HEK293 (cell line): ENCODE measurements around the gene SLFN11.
A peak's percentile ranks its signal among the peaks of the same experiment; 100 is the strongest.

Experiments
- CTCF ChIA-PET: fragments of 350-600 bp; formaldehyde crosslinking; extraction: SDS; loops from one replicate; lab custom pipeline; 2021; ENCODE audit warnings: antibody characterized with exemption; lab: Yijun Ruan, JAX
- POLR2A ChIA-PET: fragments of 300-600 bp; formaldehyde crosslinking; extraction: SDS; loops from one replicate; lab custom pipeline; 2020; ENCODE audit warnings: antibody characterized with exemption, inconsistent platforms; lab: Yijun Ruan, JAX
- H3K27ac ChIP-seq: fragments of 200-500 bp; sonication (Bioruptor generic); 2 replicates; pipeline ENCODE4 v1.5.1; 2014; ENCODE audit warnings: low read depth, low read length, control low read depth, inconsistent platforms; ENCODE audit errors: extremely low read depth
- H3K36me3 ChIP-seq, 2 experiments: fragments of 200-500 bp in 1 of 2; sonication (Bioruptor generic) in 1 of 2; 1 replicate in 1 of 2; 2 replicates in 1 of 2; pipeline ENCODE4 v1.5.1; 2014 to 2017; ENCODE audit warnings: inconsistent platforms in 2 of 2, low read length in 2 of 2; ENCODE audit not compliant: control insufficient read depth in 2 of 2, insufficient read depth in 1 of 2
- H3K4me1 ChIP-seq: fragments of 200-500 bp; sonication (Bioruptor generic); 2 replicates; pipeline ENCODE4 v1.5.1; 2014; ENCODE audit warnings: mild to moderate bottlenecking, low read length, inconsistent platforms; ENCODE audit not compliant: control insufficient read depth, insufficient read depth
- H3K4me3 ChIP-seq: 2 replicates; pipeline ENCODE4 v1.5.1; 2011; ENCODE audit warnings: low read depth, mild to moderate bottlenecking, control low read depth, low read length, moderate library complexity
- H3K9me3 ChIP-seq: fragments of 200-500 bp; sonication (Bioruptor generic); 2 replicates; pipeline ENCODE4 v1.5.1; 2014; ENCODE audit warnings: low read depth, low read length, inconsistent platforms; ENCODE audit not compliant: control insufficient read depth, insufficient read depth
- BCL11A ChIP-seq: fragments of 450-650 bp; formaldehyde crosslinking; IDR thresholded peaks from 2 replicates; pipeline ENCODE4 v1.5.1; 2016; ENCODE audit warnings: low read depth, missing biosample characterization, missing genetic modification characterization
- GLIS2 ChIP-seq: fragments of 450-650 bp; formaldehyde crosslinking; IDR thresholded peaks from 2 replicates; pipeline ENCODE4 v1.5.1; 2016; ENCODE audit warnings: missing biosample characterization, missing genetic modification characterization
- INSM2 ChIP-seq: fragments of 450-650 bp; formaldehyde crosslinking; IDR thresholded peaks from 2 replicates; pipeline ENCODE4 v1.5.1; 2016; ENCODE audit warnings: missing biosample characterization, missing genetic modification characterization
- PBX3 ChIP-seq: sonication (generic); formaldehyde crosslinking; IDR thresholded peaks from 2 replicates; pipeline ENCODE4 v1.8.1; 2022; ENCODE audit warnings: mild to moderate bottlenecking, moderate library complexity, missing genetic modification reagents
- SCRT2 ChIP-seq: fragments of 450-650 bp; formaldehyde crosslinking; IDR thresholded peaks from 2 replicates; pipeline ENCODE4 v1.5.1; 2016; ENCODE audit warnings: missing biosample characterization, missing genetic modification characterization
- TRIM28 ChIP-seq: IDR thresholded peaks from 2 replicates; pipeline ENCODE4 v1.6.1; 2011; ENCODE audit warnings: low read length, control low read depth, borderline replicate concordance
- ZNF140 ChIP-seq: fragments of 450-650 bp; formaldehyde crosslinking; IDR thresholded peaks from 2 replicates; pipeline ENCODE4 v1.5.1; 2016; ENCODE audit warnings: missing biosample characterization, missing genetic modification characterization
- ZNF157 ChIP-seq: fragments of 450-650 bp; formaldehyde crosslinking; IDR thresholded peaks from 2 replicates; pipeline ENCODE4 v1.5.1; 2016; ENCODE audit warnings: missing biosample characterization, missing genetic modification characterization
- ZNF202 ChIP-seq: fragments of 450-650 bp; formaldehyde crosslinking; IDR thresholded peaks from 2 replicates; pipeline ENCODE4 v1.5.1; 2016; ENCODE audit warnings: missing biosample characterization, missing genetic modification characterization, borderline replicate concordance
- ZNF248 ChIP-seq: fragments of 450-650 bp; formaldehyde crosslinking; IDR thresholded peaks from 2 replicates; pipeline ENCODE4 v1.5.1; 2017; ENCODE audit warnings: missing biosample characterization, missing genetic modification characterization
- ZNF324 ChIP-seq: fragments of 450-650 bp; formaldehyde crosslinking; IDR thresholded peaks from 2 replicates; pipeline ENCODE4 v1.5.1; 2016; ENCODE audit warnings: missing biosample characterization, missing genetic modification characterization
- ZNF37A ChIP-seq: fragments of 450-650 bp; IDR thresholded peaks from 2 replicates; pipeline ENCODE4 v1.5.1; 2018; ENCODE audit warnings: missing biosample characterization, missing genetic modification characterization
- ZNF449 ChIP-seq: fragments of 450-650 bp; formaldehyde crosslinking; IDR thresholded peaks from 2 replicates; pipeline ENCODE4 v1.5.1; 2017; ENCODE audit warnings: missing biosample characterization, mild to moderate bottlenecking, missing genetic modification characterization, moderate library complexity
- ZNF560 ChIP-seq: fragments of 450-650 bp; formaldehyde crosslinking; IDR thresholded peaks from 2 replicates; pipeline ENCODE4 v1.5.1; 2017; ENCODE audit warnings: missing biosample characterization, missing genetic modification characterization, borderline replicate concordance
- ZNF621 ChIP-seq: fragments of 450-650 bp; formaldehyde crosslinking; IDR thresholded peaks from 2 replicates; pipeline ENCODE4 v1.5.1; 2017; ENCODE audit warnings: missing biosample characterization, missing genetic modification characterization
- ZNF623 ChIP-seq: fragments of 450-650 bp; formaldehyde crosslinking; IDR thresholded peaks from 2 replicates; pipeline ENCODE4 v1.5.1; 2016; ENCODE audit warnings: missing biosample characterization, missing genetic modification characterization
- ZNF692 ChIP-seq: fragments of 450-650 bp; formaldehyde crosslinking; IDR thresholded peaks from 2 replicates; pipeline ENCODE4 v1.5.1; 2016; ENCODE audit warnings: missing biosample characterization, missing genetic modification characterization
- ZNF707 ChIP-seq: fragments of 450-650 bp; formaldehyde crosslinking; IDR thresholded peaks from 2 replicates; pipeline ENCODE4 v1.5.1; 2016; ENCODE audit warnings: missing biosample characterization, missing genetic modification characterization
- ZNF785 ChIP-seq: fragments of 450-650 bp; formaldehyde crosslinking; IDR thresholded peaks from 2 replicates; pipeline ENCODE4 v1.5.1; 2016; ENCODE audit warnings: missing biosample characterization, missing genetic modification characterization

SLFN11 gene

GRCh38 chr17:35345445-35345925 lies 27.9 kb downstream of the SLFN11 start:
- Histone ChIP-seq H3K4me3 (no peak overlapping the region), H3K36me3 (peaks cover 8 to 20% of the 10 kb centered on the region in 2 experiments), H3K4me1 (no peaks in the 10 kb centered on the region), H3K9me3 (no peaks in the 10 kb centered on the region), H3K27ac (no peak overlapping the region)
- CTCF ChIA-PET, result interaction anchor here (0.7 kb wide), 1 partner anchor 193 kb away, joined by 6 read pairs; no protein-coding TSS in a partner anchor
- no peak for TF ChIP-seq ZNF248
- no peak for TF ChIP-seq ZNF707
- no peak for TF ChIP-seq ZNF785
- TF ChIP-seq ZNF37A (tag by site-specific recombination), result no peak
- TF ChIP-seq ZNF449 (tag by site-specific recombination), result no peak
- TF ChIP-seq ZNF560 (tag by site-specific recombination), result no peak
- no peak for TF ChIP-seq ZNF202 (tag by site-specific recombination)
- no peak for TF ChIP-seq TRIM28
- TF ChIP-seq SCRT2 (tag by site-specific recombination), result no peak
- TF ChIP-seq ZNF140 (tag by site-specific recombination), result no peak
- TF ChIP-seq ZNF692 (tag by site-specific recombination), result no peak
- TF ChIP-seq ZNF157 (tag by site-specific recombination), result no peak
- no peak for TF ChIP-seq ZNF623
- POLR2A ChIA-PET, result interaction anchor here (1.4 kb wide), 1 partner anchor 28 kb away, joined by 3 read pairs; the partner anchor contains the start of gene SLFN11

- ChIA-PET POLR2A (no interaction called here), CTCF (no interaction called here)
- no peaks in the 10 kb centered on the region for H3K9me3 ChIP-seq
- peak; percentile 51; the same call in 1 of the 2 replicates for TF ChIP-seq SCRT2 (tag by site-specific recombination)
- no peak for TF ChIP-seq PBX3 (CRISPR knock-in tag)
- no peak for TF ChIP-seq ZNF621 (tag by site-specific recombination)
- no peak overlapping the region for H3K4me3 ChIP-seq
- H3K4me1 ChIP-seq, result no peaks in the 10 kb centered on the region
- H3K36me3 ChIP-seq, result peaks cover 3 to 10% of the 10 kb centered on the region in 2 experiments; a peak in 2 of 3 replicates
- no peak overlapping the region for H3K27ac ChIP-seq
Observed at GRCh38 chr17:35344262-35344661, 29.2 kb downstream of the SLFN11 start.

- TF ChIP-seq BCL11A (tag by site-specific recombination), result no peak
- TF ChIP-seq INSM2, result no peak
- TF ChIP-seq ZNF157 (tag by site-specific recombination), result no peak
- no peak for TF ChIP-seq ZNF324 (tag by site-specific recombination)
- no peak for TF ChIP-seq GLIS2 (tag by site-specific recombination)
- CTCF ChIA-PET, result interaction anchor here (0.6 to 1.1 kb wide), 2 partner anchors 196 to 393 kb away, joined by 3 to 4 read pairs; no protein-coding TSS in a partner anchor
- POLR2A ChIA-PET, result interaction anchor here (1.1 kb wide), 1 partner anchor 31 kb away, joined by 5 read pairs; the partner anchor contains the start of gene SLFN11
- H3K4me1 ChIP-seq, result no peaks in the 10 kb centered on the region
- H3K9me3 ChIP-seq, result no peaks in the 10 kb centered on the region
- H3K27ac ChIP-seq, result no peak overlapping the region
- H3K4me3 ChIP-seq, result no peak overlapping the region
- no peaks in the 10 kb centered on the region for H3K36me3 ChIP-seq
Observed at GRCh38 chr17:35342276-35342675, 31.1 kb downstream of the SLFN11 start.
